Endothelial cell of hepatic sinusoid (primary cell): ENCODE data around the gene MROH9.

ENCODE experiments used
- in situ Hi-C: cut with HindIII; loops from 2 replicates; pipeline ENCODE4 v1.10.0; 2017; ENCODE audit warnings: low sequenced_read_pairs

Gene MROH9

DNA sequence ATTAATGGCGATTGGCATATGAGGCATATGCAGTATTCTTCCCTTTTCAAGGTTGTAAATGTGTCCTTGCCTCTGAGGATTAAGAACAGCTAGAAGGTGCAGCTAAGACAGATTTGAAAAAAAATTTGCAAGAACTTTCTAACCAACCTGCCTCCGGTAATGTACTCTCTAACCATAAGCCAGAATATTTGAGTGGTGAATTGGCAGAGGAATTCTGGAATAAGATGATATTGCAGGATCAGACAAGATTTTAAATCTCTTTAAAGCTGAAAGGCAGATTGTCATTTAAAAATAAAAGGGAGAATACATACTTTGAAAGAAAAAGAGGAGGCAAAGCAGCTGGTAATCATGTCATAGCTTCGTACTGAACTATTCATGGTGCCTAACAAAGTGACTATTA, 29.2 kb downstream of the MROH9 start:
- in situ Hi-C loops, result no loop called here

DNA sequence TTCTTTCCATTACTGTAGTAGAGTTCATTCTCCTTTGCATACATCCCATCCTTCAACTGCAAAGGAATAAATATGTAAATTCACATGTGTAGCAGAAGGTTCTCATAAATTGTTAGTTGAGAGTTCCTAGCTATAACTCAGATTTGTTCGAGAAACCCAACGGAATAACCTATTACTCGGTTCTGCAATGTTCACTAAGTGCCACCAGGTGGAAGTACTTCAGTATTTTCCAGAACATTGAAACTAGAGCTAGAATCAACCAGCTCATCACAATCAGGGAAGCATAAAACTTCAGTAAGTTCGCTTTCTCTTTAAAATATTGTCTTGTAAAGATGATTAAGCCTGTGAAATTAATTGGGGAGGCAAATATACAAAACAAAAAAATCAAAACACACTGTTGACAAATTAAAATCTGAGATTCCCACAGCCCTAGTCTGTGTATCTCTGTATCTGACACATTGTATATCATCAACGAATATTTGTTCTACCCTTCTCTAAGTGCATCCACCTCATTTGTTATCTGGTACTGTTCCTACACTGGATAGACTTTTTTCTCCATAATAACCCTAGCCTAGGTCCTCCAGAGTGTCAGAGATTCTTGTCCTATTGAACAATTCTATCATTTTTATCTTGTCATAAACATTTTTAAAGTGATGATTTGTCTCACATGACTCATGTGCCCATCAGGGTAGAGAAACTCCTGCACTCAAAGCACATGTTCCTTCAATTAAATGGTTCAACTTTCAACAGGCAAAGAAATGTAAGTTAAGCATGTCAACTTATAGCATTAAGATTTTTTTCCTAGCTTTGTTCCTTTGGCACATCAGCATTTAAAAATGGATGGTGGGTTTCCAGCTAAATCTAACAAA, 31.9 kb downstream of the MROH9 start:
- in situ Hi-C loops, result no loop called here

DNA sequence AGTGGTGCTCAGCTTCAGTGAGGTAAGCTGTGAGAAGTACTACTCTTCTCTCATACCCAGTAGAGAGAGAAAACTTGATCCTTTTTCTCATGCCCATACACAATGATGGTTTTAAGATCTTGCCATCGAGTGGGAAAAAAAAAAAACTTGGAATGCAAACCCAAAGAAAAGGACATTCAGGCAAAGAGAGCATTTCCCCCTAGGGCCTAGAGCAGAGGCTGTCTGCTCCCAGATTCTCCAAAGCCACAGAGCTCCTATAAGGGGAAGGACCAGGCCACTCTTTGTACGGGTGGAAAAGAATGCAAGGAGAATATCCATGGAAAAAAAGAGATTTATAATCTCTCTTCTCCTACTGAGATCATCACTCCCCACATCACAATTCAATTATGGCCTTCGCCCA, 34.9 kb downstream of the MROH9 start:
- in situ Hi-C loops, result no loop called here

DNA sequence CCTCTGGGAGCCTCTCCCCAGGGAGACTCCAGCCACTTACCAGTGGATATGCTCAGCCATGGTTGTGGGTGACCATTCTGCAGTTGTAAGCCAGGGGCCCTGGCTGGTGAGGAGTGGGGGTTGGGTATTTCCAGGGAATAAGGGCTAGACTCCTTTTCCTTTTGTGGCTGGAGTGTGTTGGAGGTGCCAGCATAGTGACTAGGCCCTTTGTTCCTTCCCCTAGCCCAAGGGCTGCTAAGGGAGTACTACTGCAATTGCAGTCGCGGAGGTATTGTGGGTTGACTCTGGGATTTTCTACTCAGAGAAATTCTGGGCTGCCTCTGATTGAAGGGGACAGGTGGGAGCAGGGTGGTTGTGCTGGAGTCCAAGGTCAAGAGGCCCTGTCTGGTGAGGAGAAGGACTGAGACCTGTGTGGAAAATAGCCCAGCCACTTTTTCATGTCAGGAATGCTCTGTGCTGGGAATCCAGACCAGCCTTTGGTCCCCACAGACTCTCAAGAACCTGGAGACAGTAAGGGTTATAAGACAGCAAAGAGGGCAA, 43.1 kb downstream of the MROH9 start:
- in situ Hi-C loops, result loop anchor here (5.0 kb wide), 2 partner anchors 36 to 104 kb away; no protein-coding TSS in a partner anchor

DNA sequence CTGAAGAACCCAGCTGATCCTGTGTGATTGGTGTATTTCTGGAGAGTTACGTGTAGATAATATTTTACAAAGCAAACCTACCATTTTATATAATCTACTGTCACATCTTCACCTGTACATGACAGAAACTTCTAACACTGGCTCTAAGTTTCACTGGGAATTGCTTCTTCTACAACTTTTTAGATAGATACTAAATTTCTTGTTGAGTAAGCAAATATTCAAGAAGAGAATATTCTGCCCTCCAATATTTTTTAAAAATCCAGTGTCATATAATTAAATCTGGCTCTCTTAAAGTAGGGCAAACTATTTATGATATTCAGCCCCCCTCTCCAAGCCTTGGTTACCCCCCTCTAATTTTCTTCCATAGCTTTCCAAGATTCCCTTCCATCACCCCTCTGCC, 50.1 kb downstream of the MROH9 start:
- in situ Hi-C loops, result no loop called here

DNA sequence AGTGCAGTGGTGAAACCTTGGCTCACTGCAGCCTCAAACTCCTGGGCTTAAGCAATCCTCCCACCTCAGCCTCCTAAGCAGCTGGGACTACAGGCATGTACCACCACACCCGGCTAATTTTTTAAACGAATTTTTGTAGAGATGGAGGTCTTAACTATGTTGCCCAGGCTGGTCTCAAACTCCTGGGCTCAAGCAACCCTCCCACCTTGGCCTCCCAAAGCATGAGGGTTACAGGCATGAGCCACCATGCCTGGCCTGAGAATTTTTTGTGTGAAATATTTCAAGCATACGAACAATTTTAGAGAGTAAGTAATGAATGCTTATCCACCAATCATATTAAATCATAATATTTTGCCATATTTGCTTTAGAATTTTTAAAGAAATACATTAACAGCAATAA, 51.6 kb downstream of the MROH9 start:
- in situ Hi-C loops, result no loop called here

DNA sequence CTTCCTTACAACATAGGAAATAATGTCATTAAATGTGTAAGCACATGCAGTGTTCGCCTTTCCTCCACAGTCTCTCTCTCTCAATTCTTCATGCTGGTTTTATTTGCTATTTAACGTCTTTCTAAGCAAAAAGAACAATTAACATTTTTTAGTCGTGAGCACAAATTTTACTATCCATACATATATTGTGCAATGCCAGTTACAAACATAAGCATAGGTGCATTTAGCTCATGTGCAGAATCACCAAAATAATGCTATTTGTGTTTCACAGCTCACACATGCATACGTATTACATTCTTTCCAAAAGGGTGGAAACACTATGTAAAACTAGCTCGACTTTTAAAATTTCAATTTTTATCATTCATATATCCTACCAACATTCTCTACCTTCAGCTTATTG, 52.1 kb downstream of the MROH9 start:
- in situ Hi-C loops, result no loop called here

DNA sequence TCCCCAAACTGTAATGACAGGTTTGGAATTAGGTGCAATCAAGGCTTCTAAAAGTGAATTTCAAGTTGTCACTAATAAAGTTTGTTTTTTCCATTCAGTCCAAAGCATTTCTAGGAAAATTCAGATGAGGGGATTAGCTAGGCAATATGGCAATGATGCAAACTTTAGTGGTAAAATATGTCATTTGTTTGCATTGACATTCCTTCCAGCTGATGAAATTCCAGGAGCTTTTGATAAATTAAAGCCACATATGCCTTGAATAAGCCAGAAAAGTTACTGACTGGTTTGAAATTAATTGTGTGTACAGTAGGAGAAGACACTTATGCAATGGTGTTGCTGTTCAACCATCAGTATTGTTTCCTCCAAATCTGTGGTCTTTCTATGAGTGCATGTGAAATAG, 57.8 kb downstream of the MROH9 start:
- in situ Hi-C loops, result no loop called here

DNA sequence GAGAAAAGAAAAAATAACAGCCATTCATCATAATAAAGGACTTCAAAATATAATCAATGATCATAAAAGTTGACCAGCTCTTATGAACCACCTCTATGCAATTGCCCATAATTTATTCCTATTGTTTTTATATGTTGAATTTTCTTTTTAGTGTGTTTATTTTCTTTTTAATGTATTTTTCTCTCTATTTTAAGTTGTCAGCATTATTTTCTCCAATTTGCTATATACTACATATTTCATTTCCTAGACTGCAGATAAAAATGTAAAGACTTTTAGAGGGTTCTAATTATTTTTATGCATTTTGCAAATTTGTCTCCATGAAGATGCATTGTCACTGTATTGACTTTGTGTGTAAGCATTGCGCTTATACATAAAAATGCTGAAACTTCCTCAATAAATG, 58.4 kb downstream of the MROH9 start:
- in situ Hi-C loops, result no loop called here

DNA sequence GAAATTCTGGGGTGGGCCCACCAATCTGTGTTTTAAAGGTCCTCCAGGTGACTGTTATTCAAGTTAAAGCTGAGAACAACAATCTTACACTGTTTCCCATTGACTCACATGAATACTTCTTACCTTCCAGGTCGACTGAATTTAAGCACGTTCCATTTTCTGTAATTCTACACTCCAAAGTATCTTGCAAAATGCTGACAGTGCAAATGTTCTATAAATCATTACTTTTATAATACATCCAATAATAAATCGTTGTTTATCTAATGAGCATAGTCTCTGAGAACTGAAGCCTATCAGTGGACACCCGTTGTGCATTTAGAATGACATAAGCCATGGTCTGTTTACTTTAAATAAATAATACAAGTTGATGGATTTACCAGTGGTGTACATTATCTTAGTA, 79.5 kb downstream of the MROH9 start:
- in situ Hi-C loops, result no loop called here

DNA sequence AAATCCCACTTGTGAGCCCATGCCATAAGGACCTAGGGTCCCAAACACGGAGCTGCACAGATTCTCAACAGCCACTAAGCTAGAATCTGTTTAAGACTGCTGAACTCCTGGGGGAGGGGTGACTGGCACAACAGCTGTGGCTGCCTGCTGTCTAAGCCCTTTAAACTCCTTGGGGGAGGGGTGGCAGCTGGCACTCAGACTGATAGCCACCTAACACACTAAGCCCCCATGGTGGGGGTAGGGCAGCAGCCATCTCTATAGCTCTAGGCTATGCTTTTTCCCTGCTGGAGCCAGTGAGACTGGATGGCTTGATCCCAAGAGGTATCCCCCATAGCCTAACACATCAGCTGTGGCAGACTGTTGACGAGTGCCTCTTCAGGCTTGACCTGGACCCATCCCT, 82.1 kb downstream of the MROH9 start:
- in situ Hi-C loops, result no loop called here

DNA sequence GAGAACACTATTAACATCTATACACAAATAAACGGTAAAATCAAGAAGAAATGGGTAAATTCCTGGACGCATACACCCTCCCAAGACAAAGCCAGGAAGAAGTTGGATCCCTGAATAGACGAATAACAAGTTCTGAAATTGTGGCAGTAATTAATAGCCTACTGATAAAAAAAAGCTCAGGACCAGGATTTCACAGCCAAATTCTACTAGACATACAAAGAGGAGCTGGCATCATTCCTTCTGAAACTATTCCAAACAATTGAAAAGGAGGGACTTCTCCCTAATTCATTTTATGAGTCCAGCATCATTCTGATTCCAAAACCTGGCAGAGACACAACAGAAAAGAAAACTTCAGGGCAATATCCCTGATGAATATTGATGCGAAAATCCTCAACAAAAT, 84.6 kb downstream of the MROH9 start:
- in situ Hi-C loops, result no loop called here

DNA sequence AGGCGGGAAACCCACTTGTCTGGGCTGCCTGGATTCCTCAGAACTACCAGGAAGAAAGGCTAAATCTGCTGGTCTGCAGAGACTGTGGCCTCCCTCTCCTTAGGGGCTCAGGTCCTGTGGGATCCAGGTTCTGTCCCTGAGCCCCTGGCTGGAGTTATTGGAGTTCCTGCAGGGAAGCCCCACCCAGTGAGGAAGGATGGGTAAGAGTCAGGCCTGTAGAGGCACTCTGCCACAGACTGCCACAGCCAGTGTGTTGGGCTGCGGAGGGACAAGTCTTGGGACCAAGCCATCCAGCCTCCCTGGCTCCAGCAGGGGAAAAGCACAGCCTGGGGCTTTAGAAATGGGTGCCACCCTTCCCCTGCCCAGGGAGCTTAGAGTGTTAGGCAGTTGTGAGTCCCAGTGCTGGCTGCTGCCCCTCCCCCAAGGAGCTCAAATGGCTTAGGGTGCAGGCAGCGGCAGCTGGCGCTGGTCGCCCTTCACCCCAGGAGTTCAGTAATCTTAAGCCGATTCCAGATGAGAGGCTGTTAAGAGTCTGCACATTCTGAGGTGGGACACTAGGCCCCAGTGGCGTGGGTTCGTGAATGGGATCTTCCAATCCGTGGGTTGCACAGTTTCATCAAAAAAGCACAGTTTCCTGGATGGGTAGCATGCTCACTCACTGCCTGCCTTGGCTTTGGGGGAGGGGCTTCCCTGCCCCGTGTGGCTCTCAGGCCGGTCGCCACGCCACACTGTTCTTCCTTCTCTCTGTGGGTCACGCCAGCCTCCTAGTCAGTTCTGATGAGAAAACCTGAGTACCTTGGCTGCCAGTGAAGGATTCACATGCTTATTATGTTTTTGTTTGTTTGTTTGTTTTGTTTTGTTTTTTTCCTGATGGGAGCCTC, 97.7 kb downstream of the MROH9 start:
- in situ Hi-C loops, result no loop called here

DNA sequence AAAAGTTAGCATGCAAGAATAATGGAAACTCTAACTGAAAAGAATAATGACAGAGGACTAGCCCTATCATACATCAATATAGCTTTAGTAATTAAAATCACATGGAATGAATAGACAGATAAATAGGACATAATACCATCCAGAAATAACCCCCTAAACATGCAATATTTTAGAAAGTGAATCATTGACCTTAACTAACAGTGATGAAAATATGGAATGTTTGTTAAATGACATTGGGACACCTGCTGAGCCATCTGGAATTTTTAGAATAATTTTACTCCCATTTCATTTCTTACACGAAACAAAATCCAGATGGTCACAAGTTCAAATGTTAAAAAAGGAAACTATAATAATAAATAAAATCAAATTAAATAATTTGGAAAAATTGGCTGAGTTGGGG, 102.3 kb downstream of the MROH9 start:
- in situ Hi-C loops, result no loop called here

DNA sequence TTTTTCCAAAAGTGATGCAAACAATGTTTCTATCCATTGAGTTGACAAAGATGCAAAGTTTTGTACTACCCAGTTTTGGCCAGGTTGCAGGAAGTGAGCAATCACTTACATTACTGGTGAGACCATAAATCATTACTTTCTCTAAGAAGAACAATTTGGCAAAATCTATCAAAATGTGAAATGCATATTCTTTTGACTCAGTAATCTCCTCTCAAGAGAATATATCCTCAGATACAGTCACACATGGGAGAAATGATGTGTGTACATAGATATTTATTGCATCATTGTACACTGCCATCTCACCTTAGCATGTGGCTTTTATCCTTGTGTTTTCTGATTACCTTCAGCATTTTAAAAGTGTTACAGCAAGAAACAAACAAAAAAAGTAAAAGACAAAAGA, 103.0 kb downstream of the MROH9 start:
- in situ Hi-C loops, result no loop called here

DNA sequence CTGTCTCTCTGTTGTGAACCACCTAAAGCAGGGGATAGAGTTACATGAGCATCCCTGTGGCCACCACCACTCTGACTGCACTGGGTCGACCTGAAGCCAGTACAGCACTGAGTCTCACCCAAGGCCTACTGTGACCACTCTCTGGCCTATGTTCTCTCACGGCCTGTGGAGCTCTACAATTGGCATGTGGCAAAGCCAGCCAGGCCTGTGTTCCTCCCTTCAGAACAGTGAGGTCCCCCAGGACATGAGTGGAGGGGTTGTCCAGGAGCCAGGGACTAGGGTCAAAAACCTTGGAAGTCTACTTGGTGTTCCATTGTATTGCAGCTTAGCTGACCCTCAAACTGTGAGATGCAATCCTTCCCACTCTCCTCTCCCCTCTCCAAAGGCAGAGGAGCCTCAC, 112.7 kb downstream of the MROH9 start:
- in situ Hi-C loops, result no loop called here

DNA sequence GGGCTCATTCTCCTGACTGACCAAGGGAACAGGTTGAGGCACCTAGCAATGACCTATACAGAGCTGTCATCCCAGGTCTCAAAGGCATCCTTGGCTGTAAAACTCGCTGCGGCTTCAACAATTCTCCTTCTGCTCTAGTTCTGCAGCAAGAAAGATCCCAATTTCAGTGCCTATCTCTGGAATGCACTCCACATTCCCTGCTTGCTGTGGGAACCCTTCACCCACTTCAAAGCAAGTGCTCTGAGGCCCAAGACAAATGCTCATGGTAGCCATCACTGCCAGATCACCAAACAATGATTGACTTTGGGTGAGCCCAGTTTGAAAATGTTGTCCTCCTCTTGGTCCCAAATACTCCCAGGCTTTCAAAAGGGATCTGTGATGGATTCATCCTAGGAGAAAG, 117.6 kb downstream of the MROH9 start:
- in situ Hi-C loops, result no loop called here

DNA sequence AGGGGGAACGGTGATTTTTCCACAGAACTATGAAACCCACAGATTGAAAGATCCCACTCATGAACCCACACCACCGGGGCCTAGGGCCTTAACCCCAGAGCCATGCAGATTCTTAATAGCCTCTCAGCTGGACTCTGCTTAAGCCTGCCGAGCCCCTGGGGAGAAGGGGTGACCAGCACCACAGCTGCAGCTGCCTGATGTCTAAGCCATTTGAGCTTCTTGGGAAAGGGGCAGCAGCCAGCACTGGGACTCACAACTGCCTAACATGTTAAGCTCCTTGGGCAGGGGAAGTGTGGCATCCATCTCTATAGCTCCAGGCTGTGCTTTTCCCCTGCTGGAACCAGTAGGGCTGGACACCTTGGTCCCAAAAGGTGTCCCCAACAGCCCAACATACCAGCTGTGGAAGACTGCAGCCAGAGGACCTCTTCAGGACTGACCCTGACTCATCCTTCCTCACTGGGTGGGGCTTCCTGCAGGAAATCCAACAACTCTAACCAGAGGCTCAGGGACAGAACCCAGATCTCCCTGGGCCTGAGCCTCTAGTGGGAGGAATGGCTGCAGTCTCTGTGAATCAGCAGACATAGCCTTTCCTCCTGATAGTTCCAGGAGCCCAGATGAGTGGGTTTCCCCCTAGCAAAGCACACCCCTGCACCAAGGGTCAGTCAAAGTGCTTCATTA, 120.8 kb downstream of the MROH9 start:
- in situ Hi-C loops, result no loop called here

DNA sequence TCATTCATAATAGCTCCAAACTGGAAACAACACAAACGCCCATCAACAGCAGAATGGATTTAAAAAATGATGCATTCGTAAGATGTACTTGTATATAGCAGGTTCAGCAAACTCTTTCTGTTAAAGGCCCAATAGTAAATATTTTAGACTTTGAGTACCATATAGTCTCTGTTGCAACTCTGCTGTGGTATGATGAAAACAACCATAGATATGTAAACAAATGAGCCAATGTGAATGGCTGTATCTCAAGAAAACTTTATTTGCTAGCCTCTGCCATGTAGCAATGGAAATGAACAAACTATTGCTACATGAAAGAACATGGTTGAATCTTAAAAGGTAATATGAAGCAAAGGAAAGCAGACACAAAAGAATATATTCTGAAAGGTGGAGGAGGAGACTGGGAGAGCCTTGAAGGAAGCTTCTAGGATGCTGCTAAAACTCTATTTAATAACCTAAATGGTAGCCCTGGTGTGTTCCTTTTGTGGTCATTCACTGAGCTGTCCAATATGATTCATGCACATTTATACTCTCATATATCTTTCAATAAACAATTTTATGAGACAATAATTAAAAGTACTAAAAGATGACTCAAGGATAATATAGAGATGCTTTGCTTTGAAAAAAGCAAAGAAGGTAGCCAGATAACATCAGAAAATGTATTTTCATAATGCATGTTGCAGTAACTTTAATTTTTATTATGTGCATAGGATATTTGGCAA, 126.2 kb downstream of the MROH9 start:
- in situ Hi-C loops, result no loop called here

DNA sequence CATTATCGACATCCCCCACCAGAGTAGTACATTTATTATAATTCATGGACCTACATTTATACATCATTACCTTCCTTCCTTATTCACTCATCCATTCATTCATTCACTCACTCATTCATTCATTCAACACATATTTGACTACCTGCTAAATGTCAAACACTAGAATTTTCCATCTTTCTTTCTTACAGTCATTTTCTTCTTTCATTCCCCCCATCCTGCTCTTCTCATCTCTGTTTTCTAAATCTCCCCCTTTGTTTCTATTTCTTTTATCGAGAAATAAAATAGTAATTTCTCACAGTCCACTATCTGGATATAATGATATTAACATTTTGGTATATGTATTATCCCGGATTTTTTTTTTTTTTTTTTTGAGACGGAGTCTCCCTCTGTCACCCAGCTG, 127.6 kb downstream of the MROH9 start:
- in situ Hi-C loops, result no loop called here

DNA sequence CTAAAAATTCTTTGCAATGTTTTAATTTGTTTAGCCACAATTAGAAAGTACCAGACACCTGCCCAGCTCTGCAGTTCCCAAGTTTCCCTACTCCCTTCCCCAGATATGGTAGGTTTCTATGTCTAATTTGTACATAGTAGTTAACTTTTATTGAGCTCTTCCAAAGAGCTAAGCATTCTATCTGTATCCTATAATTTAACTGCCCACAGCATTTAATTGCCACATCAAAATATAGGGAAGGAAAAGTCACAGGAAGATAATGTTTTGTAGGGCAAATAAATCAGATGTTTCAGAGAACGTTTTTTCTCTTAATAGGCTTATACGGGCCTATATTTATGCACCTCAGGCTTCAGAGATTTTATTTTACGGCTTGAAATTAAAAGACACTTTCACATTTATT, 139.7 kb downstream of the MROH9 start:
- in situ Hi-C loops, result no loop called here
